Mesodermal cell (in vitro differentiated cells): ENCODE results near the gene PAFAH1B1.
"Not testable (repeated sequence)": the region's sequence is repeated elsewhere in the genome, so short reads cannot be mapped to it uniquely, and the experiment has no call there.

Experiments used
- H3K27ac ChIP-seq: 2 replicates; pipeline ENCODE4 v1.7.0; 2013; ENCODE audit warnings: mild to moderate bottlenecking, low read depth, low read length, moderate library complexity; ENCODE audit not compliant: severe bottlenecking
- H3K36me3 ChIP-seq: 2 replicates; pipeline ENCODE4 v1.7.1; 2013; ENCODE audit warnings: mild to moderate bottlenecking, low read length, moderate library complexity; ENCODE audit not compliant: control insufficient read depth, insufficient read depth
- H3K4me1 ChIP-seq: one replicate; pipeline ENCODE4 v1.7.1; 2013; ENCODE audit warnings: mild to moderate bottlenecking, low read length; ENCODE audit not compliant: insufficient read depth, control insufficient read depth, poor library complexity, severe bottlenecking
- H3K4me3 ChIP-seq: 2 replicates; pipeline ENCODE4 v1.7.0; 2013; ENCODE audit warnings: low read length, control low read depth, mild to moderate bottlenecking; ENCODE audit not compliant: insufficient read depth, poor library complexity, severe bottlenecking; ENCODE audit errors: extremely low read depth
- H3K9me3 ChIP-seq: 2 replicates; pipeline ENCODE4 v1.7.1; 2013; ENCODE audit warnings: mild to moderate bottlenecking, low read length, moderate library complexity; ENCODE audit not compliant: control insufficient read depth
- WGBS, 2 experiments: methylation state at CpG; one replicate each; pipeline ENCODE4 v1.1.5; 2013; ENCODE audit warnings: missing lambda C conversion rate in 2 of 2; ENCODE audit not compliant: insufficient coverage in 2 of 2; 5-methylcytosine and 5-hydroxymethylcytosine counted together

The PAFAH1B1 gene

DNA sequence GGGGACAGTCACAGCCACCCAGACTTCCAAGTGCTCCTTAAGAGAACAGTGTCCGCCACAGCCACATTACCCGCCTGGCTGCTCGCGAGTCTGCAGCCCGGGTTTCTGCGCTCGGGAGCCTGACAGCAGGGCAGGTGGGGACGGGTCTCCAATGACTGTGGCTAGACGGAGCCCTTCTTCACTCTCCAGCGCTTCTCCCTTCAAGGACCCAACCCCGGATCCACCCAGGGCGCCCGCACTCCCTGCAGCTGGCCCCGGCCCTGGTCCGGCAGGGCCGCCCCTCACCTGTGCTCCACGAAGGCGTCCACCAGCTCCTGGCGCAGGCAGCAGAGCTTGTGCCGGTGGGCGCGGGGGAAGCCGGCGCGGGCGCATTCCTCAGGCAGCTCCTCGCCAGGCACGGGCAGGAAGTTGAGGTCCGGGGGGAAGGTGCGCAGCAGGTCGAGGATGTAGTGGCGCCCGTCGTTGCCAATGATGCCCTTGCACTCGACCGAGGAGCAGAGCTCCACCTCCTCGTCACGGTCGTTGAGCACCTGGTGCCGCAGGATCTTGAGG is 104.2 kb downstream of the PAFAH1B1 start:
- H3K36me3 ChIP-seq, result peaks cover 72% of the 10 kb centered on the region
- no peak overlapping the region for H3K27ac ChIP-seq
- H3K4me3 ChIP-seq, result no peak overlapping the region
- H3K9me3 ChIP-seq, result no peaks in the 10 kb centered on the region
- 94 to 97% methylated on average over 38 to 40 of the region's 40 CpGs for WGBS, 2 experiments
- H3K4me1 ChIP-seq, result no peaks in the 10 kb centered on the region

DNA sequence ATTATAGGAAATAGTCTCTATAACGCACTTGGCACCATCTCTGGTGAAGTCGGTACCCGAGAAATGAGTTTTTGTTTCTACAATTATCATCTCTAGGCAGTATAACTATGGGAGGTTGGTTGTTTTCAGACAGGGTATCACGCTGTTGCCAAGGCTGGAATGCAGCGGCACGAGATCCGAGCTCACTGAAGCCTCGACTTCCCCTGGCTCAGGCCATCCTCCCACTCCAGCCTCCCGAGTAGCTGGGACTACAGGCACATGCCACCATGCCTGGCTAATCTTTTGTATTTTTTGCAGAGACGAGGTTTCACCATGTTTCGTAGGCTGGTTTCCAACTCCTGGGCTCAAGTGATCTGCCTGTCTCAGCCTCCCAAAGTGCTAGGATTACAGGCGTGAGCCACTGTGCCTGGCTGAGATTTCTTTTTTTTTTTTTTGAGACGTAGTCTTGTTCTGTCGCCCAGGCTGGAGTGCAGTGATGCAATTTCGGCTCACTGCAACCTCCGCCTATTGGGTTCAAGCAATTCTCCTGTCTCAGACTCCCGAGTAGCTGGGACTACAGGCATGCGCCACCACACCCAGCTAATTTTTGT is 105.9 kb downstream of the PAFAH1B1 start:
- not testable (repeated sequence) for H3K4me1 ChIP-seq, H3K9me3 ChIP-seq, H3K4me3 ChIP-seq, H3K27ac ChIP-seq
- WGBS, 2 experiments, result 90 to 96% methylated on average over 12 to 14 of the region's 18 CpGs
- H3K36me3 ChIP-seq, result peaks cover 66% of the 10 kb centered on the region

DNA sequence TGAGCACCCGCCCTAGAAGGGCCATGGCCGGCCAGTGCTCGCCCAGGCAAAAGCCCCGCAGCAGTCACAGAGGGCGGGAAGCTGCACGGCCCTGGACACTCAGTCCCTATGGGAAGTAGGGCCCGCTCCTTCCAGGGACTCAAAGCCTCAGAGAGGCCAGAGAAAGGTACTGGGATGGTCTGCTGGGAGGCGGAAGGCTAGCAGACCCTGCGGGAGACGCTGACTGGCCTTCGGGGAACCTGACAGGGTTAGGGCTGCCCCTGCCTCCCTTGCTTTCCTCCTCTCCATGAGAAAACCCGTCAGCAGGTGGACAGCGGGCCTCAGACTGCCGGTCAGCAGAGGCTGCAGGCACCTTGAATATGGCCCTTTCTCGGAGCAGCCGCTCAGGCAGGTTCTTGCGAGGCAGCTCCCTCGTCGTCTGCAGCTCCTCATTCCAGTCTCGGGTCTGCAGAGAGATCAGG is 106.6 kb downstream of the PAFAH1B1 start:
- Histone ChIP-seq H3K4me1 (peaks cover 4% of the 10 kb centered on the region), H3K27ac (no peak overlapping the region), H3K36me3 (peaks cover 66% of the 10 kb centered on the region), H3K9me3 (no peaks in the 10 kb centered on the region), H3K4me3 (no peak overlapping the region)
- WGBS, 2 experiments, result 95 to 97% methylated on average over 20 of the region's 20 CpGs

DNA sequence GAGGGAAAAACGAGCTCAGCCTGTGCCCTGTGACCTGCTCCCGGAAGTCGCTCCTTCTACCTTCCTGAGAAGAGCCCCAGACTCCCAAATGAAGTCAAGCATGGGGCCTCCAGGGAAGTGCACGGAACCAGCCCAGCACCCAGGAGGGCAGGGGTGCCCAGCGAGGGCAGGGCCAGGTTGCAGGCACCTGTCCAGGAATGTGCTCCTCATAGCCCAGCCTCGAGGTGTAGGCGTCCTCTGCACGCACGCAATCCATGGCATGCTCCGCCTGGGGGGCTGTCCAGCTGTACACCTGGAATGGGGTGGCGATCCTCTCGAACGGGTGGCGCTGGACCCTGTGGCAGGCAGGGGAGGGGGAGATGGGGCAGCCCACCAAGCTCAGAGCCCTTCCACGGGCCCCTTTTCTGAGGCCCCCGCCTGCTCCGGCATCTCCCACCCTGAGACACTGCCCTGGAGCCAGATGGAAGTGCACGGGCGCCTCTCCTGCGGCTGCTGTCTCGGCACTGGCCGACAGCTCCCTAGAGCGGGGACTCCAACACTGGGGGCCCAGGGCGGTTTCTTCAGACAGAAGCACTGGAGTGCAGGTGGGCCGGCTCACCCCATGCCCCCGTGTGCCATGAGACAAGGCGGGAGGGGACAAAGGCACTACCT is 107.2 kb downstream of the PAFAH1B1 start:
- WGBS, 2 experiments, result 90 to 92% methylated on average over 24 to 27 of the region's 27 CpGs
- Histone ChIP-seq H3K4me1 (peaks cover 9% of the 10 kb centered on the region), H3K4me3 (no peak overlapping the region), H3K27ac (no peak overlapping the region), H3K9me3 (no peaks in the 10 kb centered on the region), H3K36me3 (peaks cover 66% of the 10 kb centered on the region)

DNA sequence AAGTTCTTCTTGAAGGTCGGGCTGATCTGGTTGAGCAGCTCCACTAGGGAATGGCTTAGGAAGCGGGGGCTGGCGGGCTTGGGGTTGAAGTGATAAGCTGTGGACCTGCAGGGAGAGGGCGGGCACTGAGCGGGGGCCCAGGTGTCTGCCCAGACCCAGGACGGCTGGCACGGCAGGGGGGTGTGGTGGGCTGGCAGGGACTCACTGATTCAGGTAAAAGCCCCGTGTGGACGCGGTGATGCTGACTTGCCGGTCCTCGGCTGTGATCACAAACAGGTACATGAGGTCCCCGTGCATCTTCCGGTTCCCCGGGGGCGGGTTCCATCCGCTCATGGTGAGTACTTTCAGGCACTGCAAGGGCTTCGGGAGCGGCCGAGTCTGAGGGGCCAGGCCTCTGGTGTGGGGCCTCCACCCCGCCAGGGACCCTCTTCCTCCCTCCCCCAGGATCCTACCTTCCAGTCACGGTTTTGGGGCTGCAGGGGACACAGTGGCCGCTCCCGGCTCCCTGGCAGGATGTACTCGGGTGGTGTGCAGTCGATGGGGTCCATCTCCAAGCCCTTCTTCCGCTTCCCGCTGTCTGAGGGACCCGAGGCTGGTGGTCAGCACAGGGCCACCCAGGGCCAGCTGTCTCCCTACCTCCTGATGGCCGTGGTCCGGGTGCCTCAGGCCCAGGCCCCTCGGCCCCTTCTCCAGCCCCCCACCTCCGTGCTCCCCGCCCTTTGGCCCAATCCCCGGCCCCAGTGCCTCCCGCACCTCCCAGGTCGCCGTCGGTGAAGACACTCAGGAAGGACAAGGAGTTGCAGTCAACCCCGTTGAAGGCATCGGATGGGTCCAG is 107.9 kb downstream of the PAFAH1B1 start:
- H3K27ac ChIP-seq, result no peak overlapping the region
- 95% methylated on average over 32 to 41 of the region's 41 CpGs for WGBS, 2 experiments
- H3K36me3 ChIP-seq, result peaks cover 59% of the 10 kb centered on the region
- H3K9me3 ChIP-seq, result no peaks in the 10 kb centered on the region
- peaks cover 16% of the 10 kb centered on the region for H3K4me1 ChIP-seq
- H3K4me3 ChIP-seq, result no peak overlapping the region

DNA sequence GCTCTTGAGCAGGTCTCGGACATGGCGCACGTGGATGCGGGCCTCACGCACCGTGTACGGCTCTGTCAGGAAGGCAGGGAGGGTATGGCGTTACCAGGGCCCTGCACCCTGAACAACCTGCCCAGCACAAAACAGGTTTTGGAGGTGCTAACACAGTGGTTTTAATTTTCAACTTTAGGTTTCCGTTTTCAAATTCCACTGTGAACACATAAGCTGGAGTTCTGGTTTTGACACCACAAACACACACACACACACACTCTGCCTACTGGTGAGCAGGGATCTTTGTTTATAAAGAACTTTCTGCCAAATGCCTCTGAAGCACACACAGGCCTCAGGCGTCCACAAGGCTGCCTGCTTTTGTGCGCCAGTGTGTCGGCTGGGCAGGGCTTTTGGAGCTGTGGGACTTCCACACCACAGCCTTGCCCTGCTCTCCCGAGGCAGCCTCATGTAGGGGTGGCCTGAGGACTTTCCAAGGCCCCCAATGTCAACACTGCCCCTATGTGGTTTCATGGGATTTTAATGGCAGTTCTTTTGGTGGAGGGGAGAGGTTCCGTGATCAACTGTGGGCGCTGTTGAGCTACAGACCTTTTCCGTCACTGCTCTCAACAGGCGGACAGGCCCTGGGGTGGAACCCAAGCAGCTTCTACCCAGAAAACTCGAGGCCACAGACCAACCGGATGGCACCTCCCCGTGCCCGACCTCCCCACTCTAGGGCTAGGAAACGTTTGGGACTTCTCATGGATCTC is 108.7 kb downstream of the PAFAH1B1 start:
- Histone ChIP-seq H3K9me3 (no peaks in the 10 kb centered on the region), H3K36me3 (peaks cover 59% of the 10 kb centered on the region), H3K27ac (no peak overlapping the region), H3K4me1 (peaks cover 16% of the 10 kb centered on the region), H3K4me3 (no peak overlapping the region)
- WGBS, 2 experiments, result 91 to 96% methylated on average over 20 to 22 of the region's 22 CpGs

DNA sequence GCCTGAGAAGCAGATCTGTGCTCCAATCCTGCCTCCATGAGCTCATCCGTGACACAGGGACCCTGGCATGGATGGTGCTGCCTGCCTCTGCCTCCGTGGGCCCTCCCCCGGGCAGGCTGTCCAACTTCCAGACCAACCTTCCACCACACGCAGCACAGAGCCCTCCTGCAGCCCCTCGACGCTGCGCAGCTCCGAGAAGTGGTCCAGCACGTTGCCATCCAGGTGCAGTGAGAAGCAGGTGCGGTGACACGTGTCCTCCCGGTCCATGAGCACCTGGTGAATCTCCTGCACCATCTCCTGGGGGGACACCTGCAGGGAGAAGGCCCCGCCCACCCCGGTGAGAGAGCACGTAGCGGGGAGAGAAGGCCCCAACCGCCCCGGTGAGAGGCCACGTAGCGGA is 109.7 kb downstream of the PAFAH1B1 start:
- H3K36me3 ChIP-seq, result peaks cover 49% of the 10 kb centered on the region
- no peak overlapping the region for H3K27ac ChIP-seq
- no peak overlapping the region for H3K4me3 ChIP-seq
- 92 to 95% methylated on average over 17 to 19 of the region's 20 CpGs for WGBS, 2 experiments
- peaks cover 18% of the 10 kb centered on the region for H3K4me1 ChIP-seq
- no peaks in the 10 kb centered on the region for H3K9me3 ChIP-seq

DNA sequence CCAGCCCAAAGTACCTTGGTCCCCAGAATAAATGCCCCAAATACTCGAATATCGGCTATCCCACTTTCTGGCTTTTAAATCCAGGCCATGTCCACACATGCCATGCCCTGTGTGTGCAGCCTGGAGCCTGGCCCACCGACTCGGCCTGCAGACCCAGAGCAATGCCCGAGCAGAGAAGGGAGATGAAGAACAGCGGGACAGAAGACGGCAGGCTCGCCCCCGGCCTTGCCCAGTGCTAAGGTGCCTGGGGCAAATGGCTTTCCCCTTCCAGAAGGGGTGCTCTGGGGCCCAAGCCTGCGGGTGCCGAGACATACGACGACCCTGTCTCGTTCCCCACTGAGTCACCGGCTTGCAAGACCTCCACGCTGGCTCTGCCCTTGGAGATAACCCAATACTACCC is 110.2 kb downstream of the PAFAH1B1 start:
- Histone ChIP-seq H3K36me3 (peaks cover 44% of the 10 kb centered on the region), H3K4me1 (peaks cover 19% of the 10 kb centered on the region), H3K4me3 (no peak overlapping the region), H3K9me3 (no peaks in the 10 kb centered on the region), H3K27ac (no peak overlapping the region)
- WGBS, 2 experiments, result 96% methylated on average over 10 to 11 of the region's 16 CpGs

DNA sequence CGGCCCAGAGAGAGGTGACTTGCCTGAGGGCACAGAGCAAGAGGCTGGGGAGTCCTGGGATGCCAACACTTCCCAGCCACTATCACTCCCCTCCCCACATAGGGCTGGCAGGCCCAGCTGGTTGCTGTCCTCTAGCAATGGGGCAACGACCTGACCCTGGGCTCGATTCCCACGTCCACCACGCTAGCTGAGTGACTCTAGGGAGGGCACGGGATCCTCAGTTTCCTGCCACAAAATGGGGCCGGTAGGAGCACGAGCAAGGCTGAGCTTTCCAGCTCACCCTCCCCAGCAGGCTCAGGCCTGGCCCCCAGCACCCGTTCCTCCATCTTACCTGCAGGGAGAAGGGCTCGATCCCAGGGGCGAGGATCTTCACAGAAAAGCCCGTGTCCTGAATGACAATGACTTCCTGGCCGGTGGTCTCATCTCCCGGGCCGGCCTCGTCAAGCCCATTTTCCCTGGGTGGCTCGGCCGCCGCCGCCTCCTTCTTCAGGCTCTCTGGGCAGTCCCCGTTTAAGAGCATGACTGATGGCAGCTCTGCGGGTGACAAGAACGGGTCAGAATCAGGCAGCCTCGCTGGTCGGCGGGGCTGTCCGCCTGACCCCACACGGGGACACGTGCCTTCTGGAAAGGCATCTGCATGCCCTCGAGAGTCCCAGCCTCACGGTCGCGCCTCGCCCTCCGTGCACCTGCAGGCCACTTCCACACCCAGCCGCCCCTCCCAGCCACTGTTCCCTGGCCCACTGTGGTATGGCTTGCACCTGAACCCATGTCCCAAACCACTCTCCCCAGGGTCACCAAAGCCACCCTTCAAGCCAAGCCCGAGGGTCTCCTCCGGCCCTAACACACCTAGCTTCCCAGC is 110.8 kb downstream of the PAFAH1B1 start:
- no peak overlapping the region for H3K4me3 ChIP-seq
- 95% methylated on average over 36 to 37 of the region's 38 CpGs for WGBS, 2 experiments
- H3K9me3 ChIP-seq, result no peaks in the 10 kb centered on the region
- H3K36me3 ChIP-seq, result peaks cover 38% of the 10 kb centered on the region
- H3K27ac ChIP-seq, result no peak overlapping the region
- H3K4me1 ChIP-seq, result peaks cover 19% of the 10 kb centered on the region
